ENCODE measurements around the gene LRRC56. TPM values are rescaled to one million over a fixed set of nuclear protein-coding genes. Genes with fewer than 3 reads are reported as not detected.

LRRC56 gene
- total and polyA plus RNA-seq, 8 donors = 1.8 to 4.7 (median 2.9) TPM

- peak; percentile 10 for ATAC-seq
- Histone ChIP-seq H3K9me3 (no peaks in the 10 kb centered on the region), H3K27ac (peak overlapping the region; percentile 26 to 61), H3K4me3 (peak overlapping the region; percentile 80 to 88), H3K36me3 (peaks cover 0 to 32% of the 10 kb centered on the region in 2 donors), H3K4me1 (peaks cover 14 to 46% of the 10 kb centered on the region in 2 donors), H3K27me3 (peaks cover 0 to 29% of the 10 kb centered on the region in 2 donors)
- TF ChIP-seq CTCF (IDR thresholded peaks at IDR 0.05) = no peak
- DNase-seq = peak in 3 of 4 donors; percentile 21 to 88 (median 50)
- intact Hi-C loops (cut with DNase I) = no loop called here
Observed at GRCh38 chr11:534396-535209, 2.7 kb upstream of the LRRC56 start.

- TF ChIP-seq CTCF (IDR thresholded peaks at IDR 0.05) = no peak
- H3K9me3 ChIP-seq = no peaks in the 10 kb centered on the region
- ATAC-seq = no peak
- intact Hi-C loops (cut with DNase I) = no loop called here
- peaks cover 0 to 29% of the 10 kb centered on the region in 2 donors for H3K36me3 ChIP-seq
- peak overlapping the region; percentile 80 to 88 for H3K4me3 ChIP-seq
- no peak for DNase-seq
- peaks cover 14 to 46% of the 10 kb centered on the region in 2 donors for H3K4me1 ChIP-seq
- H3K27me3 ChIP-seq = peaks cover 0 to 29% of the 10 kb centered on the region in 2 donors
- no peak overlapping the region for H3K27ac ChIP-seq
Observed at GRCh38 chr11:535210-535518, 2.2 kb upstream of the LRRC56 start.

GRCh38 chr11:535519-536454, 1.5 kb upstream of the LRRC56 start, which contains the start of gene HRAS:
Gene HRAS, minus strand, starts transcription at chr11:535576.
- H3K4me1 ChIP-seq = peaks cover 14 to 46% of the 10 kb centered on the region in 2 donors
- DNase-seq = peak; percentile 92 to 97 (median 96)
- intact Hi-C loops (cut with DNase I) = no loop called here

GRCh38 chr11:537622-538430, 499 bp downstream of the LRRC56 start:
- intact Hi-C loops (cut with DNase I) = no loop called here
- DNase-seq (peak in 1 of 4 donors; percentile 30), ATAC-seq (no peak)
- Histone ChIP-seq H3K27me3 (peaks cover 0 to 29% of the 10 kb centered on the region in 2 donors), H3K27ac (peak overlapping the region in 1 of 2 donors; percentile 86), H3K4me1 (peaks cover 14 to 46% of the 10 kb centered on the region in 2 donors), H3K9me3 (no peaks in the 10 kb centered on the region), H3K36me3 (peaks cover 0 to 9% of the 10 kb centered on the region in 2 donors), H3K4me3 (peak overlapping the region; percentile 12 to 88)
- no peak for TF ChIP-seq CTCF (IDR thresholded peaks at IDR 0.05)

More at GRCh38 chr11:535519-536454, 1.5 kb upstream of the LRRC56 start, which contains the start of gene HRAS:
- peaks cover 0 to 27% of the 10 kb centered on the region in 2 donors for H3K36me3 ChIP-seq
- peaks cover 0 to 29% of the 10 kb centered on the region in 2 donors for H3K27me3 ChIP-seq
- no peak for TF ChIP-seq CTCF (IDR thresholded peaks at IDR 0.05)
- ATAC-seq = peak; percentile 90
- peak within 1 kb of the TSS; percentile 80 to 88 for H3K4me3 ChIP-seq
- no peaks in the 10 kb centered on the region for H3K9me3 ChIP-seq
- peak within 1 kb of the TSS; percentile 74 to 86 for H3K27ac ChIP-seq
